ENCODE data around the gene MED25.

MED25 gene

DNA sequence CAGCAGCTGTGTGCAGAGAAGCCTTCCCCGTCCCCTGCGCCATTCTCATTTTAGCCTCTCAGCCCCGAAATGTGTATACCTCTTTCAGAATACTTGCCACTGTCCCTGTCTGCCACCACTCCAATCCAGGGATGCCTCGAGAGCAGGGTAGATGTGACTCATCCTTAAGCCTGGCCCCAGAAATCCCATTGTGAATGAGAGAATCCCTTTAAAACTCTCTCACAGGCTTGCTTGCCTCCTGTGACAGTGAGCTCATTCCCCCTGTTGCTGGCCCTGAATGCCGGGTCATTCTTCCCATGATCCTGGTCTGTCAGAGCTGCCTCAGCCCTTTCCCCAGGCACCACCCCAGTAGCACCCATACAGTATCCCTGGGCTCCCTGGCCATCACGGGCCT lies 41.7 kb upstream of the MED25 start:
- H3K27ac ChIP-seq = no peak overlapping the region
- TF ChIP-seq, protein P1, sequence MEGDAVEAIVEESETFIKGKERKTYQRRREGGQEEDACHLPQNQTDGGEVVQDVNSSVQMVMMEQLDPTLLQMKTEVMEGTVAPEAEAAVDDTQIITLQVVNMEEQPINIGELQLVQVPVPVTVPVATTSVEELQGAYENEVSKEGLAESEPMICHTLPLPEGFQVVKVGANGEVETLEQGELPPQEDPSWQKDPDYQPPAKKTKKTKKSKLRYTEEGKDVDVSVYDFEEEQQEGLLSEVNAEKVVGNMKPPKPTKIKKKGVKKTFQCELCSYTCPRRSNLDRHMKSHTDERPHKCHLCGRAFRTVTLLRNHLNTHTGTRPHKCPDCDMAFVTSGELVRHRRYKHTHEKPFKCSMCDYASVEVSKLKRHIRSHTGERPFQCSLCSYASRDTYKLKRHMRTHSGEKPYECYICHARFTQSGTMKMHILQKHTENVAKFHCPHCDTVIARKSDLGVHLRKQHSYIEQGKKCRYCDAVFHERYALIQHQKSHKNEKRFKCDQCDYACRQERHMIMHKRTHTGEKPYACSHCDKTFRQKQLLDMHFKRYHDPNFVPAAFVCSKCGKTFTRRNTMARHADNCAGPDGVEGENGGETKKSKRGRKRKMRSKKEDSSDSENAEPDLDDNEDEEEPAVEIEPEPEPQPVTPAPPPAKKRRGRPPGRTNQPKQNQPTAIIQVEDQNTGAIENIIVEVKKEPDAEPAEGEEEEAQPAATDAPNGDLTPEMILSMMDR (conservative IDR thresholded peaks at IDR 0.05) = no peak

DNA sequence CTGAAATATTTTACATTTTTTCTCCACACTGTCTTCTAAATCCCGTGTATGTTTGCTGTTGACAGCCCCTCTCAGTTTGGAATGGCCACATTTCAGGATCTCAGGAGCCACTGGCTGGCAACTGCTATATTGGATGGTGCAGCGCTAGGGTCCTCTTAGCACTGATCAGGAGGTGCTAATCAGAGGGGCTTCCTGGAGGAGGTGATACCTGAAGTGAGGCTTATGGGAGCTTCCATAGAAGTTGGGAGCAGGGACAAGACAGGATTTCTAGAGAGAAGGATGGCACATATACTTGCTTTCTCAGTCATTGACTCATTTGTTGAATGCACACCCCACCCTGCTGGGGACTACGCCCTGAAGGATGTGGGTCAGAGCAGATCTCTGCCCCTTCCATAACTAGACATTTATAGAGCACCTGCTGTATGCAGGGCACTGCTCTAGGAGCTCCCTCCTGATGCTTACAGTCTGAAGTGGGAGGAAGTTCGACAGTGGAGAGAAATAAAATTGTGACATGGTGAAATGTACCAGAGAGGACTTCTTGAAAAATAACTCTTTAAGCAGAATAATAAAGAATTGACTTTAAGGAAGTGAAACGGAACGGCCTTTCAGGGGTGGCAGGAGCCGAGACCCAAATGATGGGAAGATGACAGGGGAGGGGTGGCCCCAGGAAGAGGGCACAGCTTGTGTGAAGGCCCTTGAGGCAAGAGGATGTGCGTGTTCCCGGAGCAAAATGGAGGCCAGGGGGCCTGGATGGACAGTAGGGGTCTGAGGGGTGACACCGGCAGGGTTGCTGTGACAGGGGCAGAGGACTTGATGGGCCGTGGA lies 38.1 kb upstream of the MED25 start:
- H3K27ac ChIP-seq = no peak overlapping the region
- TF ChIP-seq, protein P1 (conservative IDR thresholded peaks at IDR 0.05) = no peak

DNA sequence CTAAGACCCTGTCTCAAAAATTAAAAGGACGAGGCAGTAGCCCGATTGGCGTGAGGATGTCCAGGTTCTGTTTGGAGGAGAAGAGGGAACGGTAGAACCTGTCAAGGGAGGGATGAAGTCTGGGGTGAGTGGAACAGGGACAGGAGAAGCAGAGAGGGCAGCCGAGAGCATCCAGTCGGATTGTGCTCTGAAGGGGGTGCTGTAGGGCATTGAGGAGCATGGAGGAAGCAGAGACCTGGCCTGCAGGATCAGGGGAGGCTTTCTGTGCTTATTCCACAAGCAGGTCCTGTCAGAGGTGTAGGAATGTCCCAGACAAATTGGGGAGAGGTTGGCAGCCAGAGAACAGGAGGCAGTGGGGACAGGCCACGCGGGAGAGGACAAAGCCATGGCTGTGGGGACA lies 37.2 kb upstream of the MED25 start:
- H3K27ac ChIP-seq = no peak overlapping the region
- TF ChIP-seq, protein P1 (conservative IDR thresholded peaks at IDR 0.05) = no peak

DNA sequence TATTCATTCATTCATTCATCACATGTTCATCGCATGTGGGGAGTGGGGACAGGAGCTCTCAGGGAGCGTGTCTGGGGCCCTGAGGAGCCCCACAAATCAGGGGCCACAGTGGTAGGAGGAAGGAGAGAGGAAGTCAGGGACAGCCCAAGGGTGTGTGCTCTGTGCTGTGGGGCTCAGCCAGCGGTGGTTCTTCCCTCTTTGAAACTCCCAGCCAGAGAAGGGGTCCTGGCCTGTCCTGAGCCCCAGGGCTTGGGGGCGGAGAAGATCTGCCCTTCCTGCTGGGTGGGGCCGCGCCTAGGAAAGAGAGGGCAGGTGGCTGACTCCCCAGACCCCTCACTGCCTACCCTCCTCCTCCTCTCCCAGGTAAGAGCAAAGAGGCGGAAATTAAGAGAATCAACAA lies 36.7 kb upstream of the MED25 start:
- TF ChIP-seq, protein P1 (conservative IDR thresholded peaks at IDR 0.05) = no peak
- H3K27ac ChIP-seq = no peak overlapping the region

DNA sequence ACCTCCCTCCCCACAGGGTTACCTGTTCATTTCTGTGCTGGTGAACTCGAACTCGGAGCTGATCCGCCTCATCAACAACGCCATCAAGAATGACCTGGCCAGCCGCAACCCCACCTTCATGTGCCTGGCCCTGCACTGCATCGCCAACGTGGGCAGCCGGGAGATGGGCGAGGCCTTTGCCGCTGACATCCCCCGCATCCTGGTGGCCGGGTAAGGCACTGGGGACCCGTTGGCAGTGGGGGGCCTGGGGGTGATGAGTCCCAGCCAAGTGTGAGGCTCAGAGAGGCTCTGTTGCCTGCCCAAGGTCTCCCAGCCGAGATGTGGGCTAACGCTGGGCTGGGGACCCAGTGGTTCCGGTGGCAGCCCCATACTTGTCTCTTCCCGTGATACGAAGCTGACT lies 35.6 kb upstream of the MED25 start:
- TF ChIP-seq, protein P1 (conservative IDR thresholded peaks at IDR 0.05) = no peak
- no peak overlapping the region for H3K27ac ChIP-seq

DNA sequence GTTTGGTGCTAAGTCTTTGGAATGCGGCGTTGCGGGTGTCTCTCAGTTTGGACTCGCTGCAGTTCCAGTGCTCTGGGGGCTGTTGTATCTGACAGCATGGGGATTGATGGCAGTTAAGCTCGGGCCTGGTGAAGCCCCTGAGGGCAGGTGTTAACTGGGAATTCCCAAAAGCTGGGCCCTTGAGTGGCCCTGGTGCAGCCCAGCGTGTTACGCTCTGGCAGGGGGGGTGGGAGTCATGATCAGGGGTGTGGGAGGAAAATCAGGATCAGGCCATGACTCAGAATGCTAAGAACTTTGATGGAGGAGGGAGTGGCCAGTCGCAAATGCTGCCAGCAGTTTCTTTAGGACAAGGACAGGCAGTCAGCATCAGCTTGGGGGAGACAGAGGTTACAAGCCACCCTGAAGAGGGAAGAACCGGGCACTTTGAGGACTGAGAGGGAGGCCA lies 31.7 kb upstream of the MED25 start:
- TF ChIP-seq, protein P1 (conservative IDR thresholded peaks at IDR 0.05) = no peak
- peak overlapping the region; percentile 4; the same call in 1 of the 2 replicates for H3K27ac ChIP-seq

DNA sequence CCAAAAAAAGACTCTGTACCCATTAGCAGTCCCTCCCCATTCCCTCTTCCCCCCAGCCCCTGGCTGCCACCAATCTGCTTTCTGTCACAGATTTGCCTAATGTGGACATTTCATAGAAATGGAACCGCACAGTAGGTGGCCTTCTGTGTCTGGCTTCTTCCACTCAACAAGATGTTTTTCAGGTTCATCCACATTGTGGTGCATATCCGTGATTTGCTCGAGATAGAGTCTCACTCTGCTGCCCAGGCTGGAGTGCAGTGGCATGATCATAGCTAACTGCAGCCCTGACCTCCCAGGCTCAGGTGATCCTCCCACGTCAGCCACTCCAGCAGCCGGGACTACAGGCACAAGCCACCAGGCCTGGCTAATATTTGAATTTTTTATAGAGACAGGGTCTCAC lies 30.3 kb upstream of the MED25 start:
- TF ChIP-seq, protein P1 (conservative IDR thresholded peaks at IDR 0.05) = no peak
- H3K27ac ChIP-seq = no peak overlapping the region
